ENCODE data around the gene FSCN2. TPM values are rescaled to one million over a fixed set of nuclear protein-coding genes. Genes with fewer than 3 reads are reported as not detected.

Gene FSCN2
- total and polyA plus RNA-seq, 12 donors: 0.22 to 1.9 (median 0.72) TPM; not detected in 1

GRCh38 chr17:81500047-81500446, 28.1 kb upstream of the FSCN2 start:
- TF ChIP-seq CTCF (IDR thresholded peaks at IDR 0.05) (no peak), POLR2A (IDR thresholded peaks at IDR 0.05) (no peak)
- no peaks in the 10 kb centered on the region for H3K36me3 ChIP-seq (replicated peaks in 1 of 2)
- intact Hi-C loops (cut with DNase I): no loop called here
- 61 to 70% (median 70%) methylated on average over 5 to 7 of the region's 7 CpGs for WGBS, 4 donors
- H3K27me3 ChIP-seq: no peaks in the 10 kb centered on the region
- H3K27ac ChIP-seq: no peak overlapping the region
- H3K9me3 ChIP-seq (replicated peaks in 1 of 3): no peaks in the 10 kb centered on the region
- H3K4me3 ChIP-seq: no peak overlapping the region
- DNase-seq: no peak
- H3K4me1 ChIP-seq (replicated peaks in 1 of 2): no peaks in the 10 kb centered on the region

- no peak overlapping the region for H3K4me3 ChIP-seq
- intact Hi-C loops (cut with DNase I): no loop called here
- no peak overlapping the region for H3K27ac ChIP-seq
- no peaks in the 10 kb centered on the region for H3K4me1 ChIP-seq (replicated peaks in 1 of 2)
- DNase-seq: no peak
- H3K27me3 ChIP-seq: no peaks in the 10 kb centered on the region
- WGBS, 4 donors: 66 to 79% (median 76%) methylated on average over 7 to 12 of the region's 12 CpGs
- no peaks in the 10 kb centered on the region for H3K9me3 ChIP-seq (replicated peaks in 1 of 3)
- no peaks in the 10 kb centered on the region for H3K36me3 ChIP-seq (replicated peaks in 1 of 2)
- TF ChIP-seq CTCF (IDR thresholded peaks at IDR 0.05) (no peak), POLR2A (IDR thresholded peaks at IDR 0.05) (no peak)
These were observed 25.6 kb upstream of the FSCN2 start for GRCh38 chr17:81502471-81503017.

- no peaks in the 10 kb centered on the region for H3K36me3 ChIP-seq (replicated peaks in 1 of 2)
- H3K27ac ChIP-seq: no peak overlapping the region
- H3K4me3 ChIP-seq: no peak overlapping the region
- TF ChIP-seq POLR2A (IDR thresholded peaks at IDR 0.05) (no peak), CTCF (IDR thresholded peaks at IDR 0.05) (no peak)
- H3K27me3 ChIP-seq: no peaks in the 10 kb centered on the region
- H3K4me1 ChIP-seq (replicated peaks in 1 of 2): no peaks in the 10 kb centered on the region
- intact Hi-C loops (cut with DNase I): no loop called here
- no peaks in the 10 kb centered on the region for H3K9me3 ChIP-seq (replicated peaks in 1 of 3)
- no peak for DNase-seq
These were observed 24.6 kb upstream of the FSCN2 start for GRCh38 chr17:81503619-81504018.

- intact Hi-C loops (cut with DNase I): no loop called here
- peaks cover 15 to 30% of the 10 kb centered on the region in 2 donors for H3K4me1 ChIP-seq (replicated peaks in 1 of 2)
- TF ChIP-seq POLR2A (IDR thresholded peaks at IDR 0.05) (no peak), CTCF (IDR thresholded peaks at IDR 0.05) (no peak)
- H3K4me3 ChIP-seq: peak overlapping the region in 1 of 4 donors; percentile 92
- H3K27me3 ChIP-seq: no peaks in the 10 kb centered on the region
- WGBS, 4 donors: 51 to 56% (median 55%) methylated on average over 10 of the region's 10 CpGs
- no peaks in the 10 kb centered on the region for H3K9me3 ChIP-seq (replicated peaks in 1 of 3)
- peaks cover 0 to 32% of the 10 kb centered on the region in 2 donors for H3K36me3 ChIP-seq (replicated peaks in 1 of 2)
- peak in 3 of 7 donors; percentile 40 to 66 (median 59) for DNase-seq
- peak overlapping the region in 1 of 5 donors; percentile 30 for H3K27ac ChIP-seq
These were observed 19.5 kb upstream of the FSCN2 start for GRCh38 chr17:81508639-81509206.
